A549 (cell line): Measurements from ENCODE around the gene C12orf43. TPM values are rescaled to one million over a fixed set of nuclear protein-coding genes. Genes with fewer than 3 reads are reported as not detected.

Experiments
- ATAC-seq, 2 experiments: fragments of 200-7000 bp in 1 of 2; fragments of >200 bp in 1 of 2; cut with Nextera tagmentation in 1 of 2; cut with Tn5 transposase in 1 of 2; 3 replicates each; pipeline versions ENCODE4 v1.8.0 to v1.9.1; 2018 to 2020; ENCODE audit warnings: mild to moderate bottlenecking in 1 of 2, moderate library complexity in 1 of 2
- CTCF ChIA-PET: fragments of 300-600 bp; sonication (Branson Sonifier 250); formaldehyde crosslinking; extraction: SDS; loops from one replicate; lab custom pipeline; 2021; ENCODE audit warnings: antibody characterized with exemption, inconsistent platforms; lab: Yijun Ruan, JAX
- POLR2A ChIA-PET: fragments of 350-600 bp; formaldehyde crosslinking; extraction: SDS; loops from one replicate; lab custom pipeline; 2021; ENCODE audit warnings: antibody characterized with exemption, inconsistent platforms; lab: Yijun Ruan, JAX
- DNase-seq, 2 experiments: peaks; one replicate each; pipeline versions ENCODE4 v3.0.0 to v3.0.0-alpha.2; 2011 to 2016; ENCODE audit warnings: low read depth in 1 of 2, low spot score in 1 of 2
- FAIRE-seq: peaks from 2 replicates; lab custom pipeline; 2011; peaks lifted over from hg19 to GRCh38; lab: Jason Lieb, UNC
- H3K27ac ChIP-seq, 2 experiments: fragments of >200 bp; sonication (Bioruptor Twin); formaldehyde crosslinking; 3 replicates each; pipeline ENCODE4 v1.5.1; 2016 to 2017
- H3K4me1 ChIP-seq: fragments of >200 bp; sonication (Bioruptor Twin); formaldehyde crosslinking; 3 replicates; pipeline ENCODE4 v1.6.1; 2016
- H3K4me2 ChIP-seq: fragments of >200 bp; sonication (Bioruptor Twin); formaldehyde crosslinking; 3 replicates; pipeline ENCODE4 v1.6.1; 2016
- H3K4me3 ChIP-seq: fragments of >200 bp; sonication (Bioruptor Twin); formaldehyde crosslinking; 3 replicates; pipeline ENCODE4 v1.5.1; 2016
- H3K9me3 ChIP-seq: fragments of >200 bp; sonication (Bioruptor Twin); formaldehyde crosslinking; 3 replicates; pipeline ENCODE4 v1.6.1; 2016
- BCL3 ChIP-seq: fragments of >200 bp; sonication (Bioruptor Twin); formaldehyde crosslinking; IDR thresholded peaks from 3 replicates; pipeline ENCODE4 v1.6.1; 2016
- CBX8 ChIP-seq: fragments of 200-600 bp; sonication (generic); IDR thresholded peaks from 2 replicates; pipeline ENCODE4 v1.6.1; 2016
- CHD2 ChIP-seq: fragments of 150-350 bp; IDR thresholded peaks from 2 replicates; pipeline ENCODE4 v1.6.1; 2014; ENCODE audit warnings: low read length; ENCODE audit not compliant: partially characterized antibody
- CHD4 ChIP-seq: fragments of 200-600 bp; sonication (generic); IDR thresholded peaks from 2 replicates; pipeline ENCODE4 v1.6.1; 2016; ENCODE audit warnings: antibody characterized with exemption, mild to moderate bottlenecking, borderline replicate concordance
- EHMT2 ChIP-seq: fragments of 200-600 bp; sonication (generic); IDR thresholded peaks from 2 replicates; pipeline ENCODE4 v1.6.1; 2016; ENCODE audit warnings: antibody characterized with exemption, low read depth, mild to moderate bottlenecking, moderate library complexity
- ELK1 ChIP-seq: fragments of 150-350 bp; IDR thresholded peaks from 2 replicates; pipeline ENCODE4 v1.6.1; 2014; ENCODE audit warnings: low read depth, mild to moderate bottlenecking, low read length
- EP300 ChIP-seq, 2 experiments: fragments of >200 bp; sonication (Bioruptor Twin); formaldehyde crosslinking; IDR thresholded peaks; 2 replicates in 1 of 2; 3 replicates in 1 of 2; pipeline ENCODE4 v1.6.1; 2016 to 2017
- FOSL2 ChIP-seq, 2 experiments: fragments of 450-650 bp in 1 of 2; fragments of >200 bp in 1 of 2; sonication (Bioruptor Twin) in 1 of 2; formaldehyde crosslinking; IDR thresholded peaks; 2 replicates each; pipeline versions ENCODE4 v1.5.0 to v1.6.1; 2016 to 2020; ENCODE audit warnings: mild to moderate bottlenecking in 1 of 2, moderate library complexity in 1 of 2
- GATA3 ChIP-seq: IDR thresholded peaks from 2 replicates; pipeline ENCODE4 v1.6.1; 2012; ENCODE audit warnings: borderline replicate concordance
- HOXA7 ChIP-seq: fragments of 250-450 bp; sonication (Bioruptor Pico); IDR thresholded peaks from 2 replicates; pipeline ENCODE4 v1.5.0; 2020; ENCODE audit warnings: mild to moderate bottlenecking, moderate library complexity
- HOXB5 ChIP-seq: fragments of 250-450 bp; sonication (Bioruptor Pico); IDR thresholded peaks from 2 replicates; pipeline ENCODE4 v1.5.0; 2020; ENCODE audit warnings: mild to moderate bottlenecking, moderate library complexity
- KDM5A ChIP-seq: fragments of 200-600 bp; sonication (generic); IDR thresholded peaks from 2 replicates; pipeline ENCODE4 v1.6.1; 2016; ENCODE audit warnings: antibody characterized with exemption, mild to moderate bottlenecking
- MAX ChIP-seq: IDR thresholded peaks from 2 replicates; pipeline ENCODE4 v1.6.1; 2012
- MAZ ChIP-seq: fragments of 150-350 bp; IDR thresholded peaks from 2 replicates; pipeline ENCODE4 v1.6.1; 2014; ENCODE audit warnings: antibody characterized with exemption, low read depth, low read length, borderline replicate concordance
- MYC ChIP-seq: IDR thresholded peaks from 2 replicates; pipeline ENCODE4 v1.6.1; 2012; ENCODE audit warnings: mild to moderate bottlenecking, inconsistent platforms, low read length, improper control_type of control experiment, borderline replicate concordance
- NPAS2 ChIP-seq: fragments of 250-450 bp; sonication (Bioruptor Pico); IDR thresholded peaks from 2 replicates; pipeline ENCODE4 v1.8.0; 2022; ENCODE audit warnings: mild to moderate bottlenecking, moderate library complexity, borderline replicate concordance
- NR3C1 ChIP-seq: fragments of >200 bp; sonication (Bioruptor Twin); formaldehyde crosslinking; IDR thresholded peaks from 3 replicates; pipeline ENCODE4 v1.6.1; 2017
- PHF8 ChIP-seq: fragments of 200-600 bp; sonication (generic); IDR thresholded peaks from 2 replicates; pipeline ENCODE4 v1.6.1; 2016; ENCODE audit warnings: low read depth, mild to moderate bottlenecking, antibody characterized with exemption, moderate library complexity, borderline replicate concordance
- POLR2A ChIP-seq: IDR thresholded peaks from 2 replicates; pipeline ENCODE4 v1.6.1; 2012; ENCODE audit warnings: mild to moderate bottlenecking, low read length
- RCOR1 ChIP-seq: fragments of 150-350 bp; IDR thresholded peaks from 2 replicates; pipeline ENCODE4 v1.6.1; 2014; ENCODE audit warnings: antibody characterized with exemption, low read length, low read depth
- REST ChIP-seq: fragments of 200-600 bp; sonication (generic); IDR thresholded peaks from 2 replicates; pipeline ENCODE4 v1.6.1; 2016; ENCODE audit warnings: antibody characterized with exemption, mild to moderate bottlenecking, moderate library complexity
- RFX5 ChIP-seq: fragments of 450-650 bp; IDR thresholded peaks from 2 replicates; pipeline ENCODE4 v1.7.1; 2014; ENCODE audit warnings: antibody characterized with exemption, mild to moderate bottlenecking, moderate library complexity
- SREBF2 ChIP-seq: fragments of 450-650 bp; IDR thresholded peaks from 2 replicates; pipeline ENCODE4 v1.6.1; 2014; ENCODE audit warnings: mild to moderate bottlenecking, moderate library complexity
- TFCP2L1 ChIP-seq: fragments of 250-450 bp; sonication (Bioruptor Pico); IDR thresholded peaks from 2 replicates; pipeline ENCODE4 v1.5.0; 2021; ENCODE audit warnings: mild to moderate bottlenecking
- USF2 ChIP-seq: fragments of 450-650 bp; IDR thresholded peaks from 2 replicates; pipeline ENCODE4 v1.6.1; 2014; ENCODE audit warnings: antibody characterized with exemption
- ZNF302 ChIP-seq: fragments of 250-450 bp; sonication (Bioruptor Pico); IDR thresholded peaks from 2 replicates; pipeline ENCODE4 v1.9.0; 2021; ENCODE audit warnings: inconsistent platforms, mild to moderate bottlenecking, moderate library complexity
- WGBS: methylation state at CpG from one replicate; pipeline ENCODE4 v1.1.6; 2017; ENCODE audit errors: missing lambda C conversion rate; 5-methylcytosine and 5-hydroxymethylcytosine counted together
- polyA plus RNA-seq, 4 experiments: library from polyadenylated mRNA; depleted of rRNA in 3 of 4; stranded (reverse); fragments of >200 nt; fragmentation: RNase III in 1 of 4; extraction: RNeasy Plus Mini Kit Qiagen cat#74134 plus additional on column Dnase treatment in 1 of 4; gene quantifications; 2 replicates in 3 of 4; 3 replicates in 1 of 4; pipeline ENCODE4 v1.2.3, GENCODE V29; 2011 to 2017

The C12orf43 gene
- polyA plus RNA-seq, 2 of the 4 experiments (the other 2 are of a cell fraction), result 20.0 to 20.5 TPM

- DNase-seq (no peak), ATAC-seq (peak in 1 of 2 experiments; percentile 37; a peak in 1 of 6 replicates), FAIRE-seq (no peak)
- 88% methylated on average over 5 of the region's 5 CpGs for WGBS
- Histone ChIP-seq H3K4me1 (peaks cover 28% of the 10 kb centered on the region), H3K27ac (no peak overlapping the region), H3K9me3 (no peaks in the 10 kb centered on the region), H3K4me2 (no peak overlapping the region), H3K4me3 (no peak overlapping the region)
- TF ChIP-seq HOXB5 (CRISPR knock-in tag) (no peak), POLR2A (no peak), MAX (no peak), TFCP2L1 (CRISPR knock-in tag) (no peak), CHD2 (no peak), REST (no peak), GATA3 (no peak), NPAS2 (no peak), PHF8 (no peak), CBX8 (no peak), MYC (no peak), SREBF2 (no peak), FOSL2 (IDR thresholded peaks at IDR 0.05) (no peak), FOSL2 (CRISPR knock-in tag; IDR thresholded peaks at IDR 0.05) (no peak)
- POLR2A ChIA-PET, result no interaction called here
- CTCF ChIA-PET, result interaction anchor here (0.5 to 6.5 kb wide), 4 partner anchors 10 to 308 kb away, joined by 3 to 63 read pairs (median 3); no protein-coding TSS in a partner anchor
These were observed 59.5 kb downstream of the C12orf43 start for GRCh38 chr12:120956579-120957300.

GRCh38 chr12:120955232-120955631 is 61.1 kb downstream of the C12orf43 start:
- H3K4me1 ChIP-seq, result peaks cover 14% of the 10 kb centered on the region
- ATAC-seq (peak in 1 of 2 experiments; percentile 20; a peak in 3 of 6 replicates), FAIRE-seq (no peak), DNase-seq (no peak)
- no peak overlapping the region for H3K27ac ChIP-seq
- H3K4me3 ChIP-seq, result no peak overlapping the region
- no peaks in the 10 kb centered on the region for H3K9me3 ChIP-seq
- CTCF ChIA-PET, result interaction anchor here (0.6 to 6.5 kb wide), 6 partner anchors 10 to 186 kb away, joined by 3 to 63 read pairs (median 6); no protein-coding TSS in a partner anchor
- POLR2A ChIA-PET, result no interaction called here
- WGBS, result 79% methylated on average over 4 of the region's 4 CpGs
- no peak overlapping the region for H3K4me2 ChIP-seq
- no peak for TF ChIP-seq REST
- no peak for TF ChIP-seq FOSL2 (IDR thresholded peaks at IDR 0.05)
- TF ChIP-seq FOSL2 (CRISPR knock-in tag; IDR thresholded peaks at IDR 0.05), result no peak
- TF ChIP-seq TFCP2L1 (CRISPR knock-in tag), result no peak
- TF ChIP-seq USF2, result no peak
- no peak for TF ChIP-seq CHD4
- no peak for TF ChIP-seq EHMT2
- TF ChIP-seq BCL3, result no peak
- no peak for TF ChIP-seq RCOR1
- no peak for TF ChIP-seq HOXA7 (CRISPR knock-in tag)
- no peak for TF ChIP-seq ELK1
- TF ChIP-seq ZNF302 (CRISPR knock-in tag), result no peak
- no peak for TF ChIP-seq EP300 (IDR thresholded peaks at IDR 0.05)
- no peak for TF ChIP-seq KDM5A
- no peak for TF ChIP-seq MAZ
- no peak for TF ChIP-seq RFX5
- no peak for TF ChIP-seq CHD2
- no peak for TF ChIP-seq NR3C1
